OCI-LY1 (cell line): ENCODE data around the gene PXK.

Experiments used
- H2AFZ ChIP-seq: fragments of 200-600 bp; sonication (generic), shearing (Covaris generic); 2 replicates; pipeline ENCODE4 v1.6.0; 2014; ENCODE audit warnings: antibody characterized with exemption, mild to moderate bottlenecking, low read length
- H3F3A ChIP-seq: fragments of 200-600 bp; sonication (generic), shearing (Covaris generic); 2 replicates; pipeline ENCODE4 v1.6.0; 2014; ENCODE audit warnings: mild to moderate bottlenecking, antibody characterized with exemption, low read length, moderate library complexity; ENCODE audit not compliant: insufficient read depth
- H3K27ac ChIP-seq: fragments of 200-600 bp; sonication (generic); 2 replicates; pipeline ENCODE4 v1.5.1; 2014; ENCODE audit warnings: low read length, mixed run types, mild to moderate bottlenecking, low read depth; ENCODE audit not compliant: poor library complexity, severe bottlenecking
- H3K27me3 ChIP-seq: fragments of 200-600 bp; sonication (generic); 2 replicates; pipeline ENCODE4 v1.6.0; 2014; ENCODE audit warnings: antibody characterized with exemption, mild to moderate bottlenecking, low read length, moderate library complexity; ENCODE audit not compliant: insufficient read depth
- H3K36me3 ChIP-seq: fragments of 200-600 bp; sonication (generic); 2 replicates; pipeline ENCODE4 v1.6.1; 2014; ENCODE audit warnings: mild to moderate bottlenecking, antibody characterized with exemption, low read length, moderate library complexity, mixed read lengths; ENCODE audit not compliant: insufficient read depth
- H3K4me1 ChIP-seq: fragments of 200-600 bp; sonication (generic); 2 replicates; pipeline ENCODE4 v1.5.1; 2014; ENCODE audit warnings: mild to moderate bottlenecking, low read length, moderate library complexity; ENCODE audit not compliant: insufficient read depth, severe bottlenecking
- H3K4me2 ChIP-seq: fragments of 200-600 bp; sonication (generic), shearing (Covaris generic); 2 replicates; pipeline ENCODE4 v1.6.1; 2014; ENCODE audit warnings: low read length
- H3K4me3 ChIP-seq: fragments of 200-600 bp; sonication (generic); 2 replicates; pipeline ENCODE4 v1.5.1; 2014; ENCODE audit warnings: low read length, low read depth, mild to moderate bottlenecking, mixed read lengths; ENCODE audit not compliant: poor library complexity, severe bottlenecking
- H3K79me2 ChIP-seq: fragments of 200-600 bp; shearing (Covaris generic); 2 replicates; pipeline ENCODE4 v1.6.1; 2016; ENCODE audit warnings: mixed run types, low read length, mixed read lengths; ENCODE audit not compliant: insufficient read depth
- H3K9ac ChIP-seq: fragments of 200-600 bp; sonication (generic), shearing (Covaris generic); 2 replicates; pipeline ENCODE4 v1.6.1; 2014; ENCODE audit warnings: mild to moderate bottlenecking, low read length, mixed read lengths
- H3K9me2 ChIP-seq: fragments of 200-600 bp; sonication (generic), shearing (Covaris generic); 2 replicates; pipeline ENCODE4 v1.6.1; 2014; ENCODE audit warnings: low read depth, mild to moderate bottlenecking, low read length, mixed read lengths
- H3K9me3 ChIP-seq: fragments of 200-600 bp; shearing (Covaris generic); 2 replicates; pipeline ENCODE4 v1.6.1; 2014; ENCODE audit warnings: low read length, mixed read lengths
- H4K20me1 ChIP-seq: fragments of 200-600 bp; sonication (generic), shearing (Covaris generic); 2 replicates; pipeline ENCODE4 v1.6.0; 2016; ENCODE audit warnings: mild to moderate bottlenecking, low read length; ENCODE audit not compliant: insufficient read depth
- CTCF ChIP-seq: fragments of 200-600 bp; sonication (generic), shearing (Covaris generic); IDR thresholded peaks from 2 replicates; pipeline ENCODE4 v1.5.1; 2017; ENCODE audit warnings: mild to moderate bottlenecking, antibody characterized with exemption, low read length, moderate library complexity, mixed read lengths
- EZH2 ChIP-seq: fragments of 200-600 bp; sonication (generic), shearing (Covaris generic); IDR thresholded peaks from 2 replicates; pipeline ENCODE4 v1.8.0; 2017; ENCODE audit warnings: borderline replicate concordance, mixed run types, mild to moderate bottlenecking, antibody characterized with exemption, low read length, moderate library complexity, mixed read lengths

Gene PXK

GRCh38 chr3:58332575-58333188 lies at the start of gene PXK:
PXK (plus strand) TSS chr3:58332892; CDS start chr3:58332989, 97 bp downstream.
- Histone ChIP-seq H3K4me1 (peaks cover 51% of the 10 kb centered on the region), H3K9ac (peak within 1 kb of the TSS; percentile 86), H3K9me2 (no peaks in the 10 kb centered on the region), H3K9me3 (no peaks in the 10 kb centered on the region), H3K27me3 (no peaks in the 10 kb centered on the region), H3K4me3 (peak within 1 kb of the TSS; percentile 98), H2AFZ (no peak within 1 kb of the TSS), H3K27ac (peak within 1 kb of the TSS; percentile 92), H3K79me2 (peaks cover 52% of the 10 kb centered on the region), H4K20me1 (no peaks in the 10 kb centered on the region), H3K4me2 (peak within 1 kb of the TSS; percentile 95), H3F3A (peaks cover 5% of the 10 kb centered on the region; the same call in 1 of the 2 replicates), H3K36me3 (peaks cover 27% of the 10 kb centered on the region)
- peak; percentile 17; the same call in 1 of the 2 replicates for TF ChIP-seq CTCF
- no peak for TF ChIP-seq EZH2

GRCh38 chr3:58285334-58285733 lies 47.4 kb upstream of the PXK start:
- H3K4me2 ChIP-seq, result no peak overlapping the region
- H3K27me3 ChIP-seq, result no peaks in the 10 kb centered on the region
- no peak overlapping the region for H2AFZ ChIP-seq
- H3K9me3 ChIP-seq, result no peaks in the 10 kb centered on the region
- H3K9ac ChIP-seq, result no peak overlapping the region
- H3K4me1 ChIP-seq, result no peaks in the 10 kb centered on the region
- no peaks in the 10 kb centered on the region for H3F3A ChIP-seq
- no peak overlapping the region for H3K27ac ChIP-seq
- peaks cover 5% of the 10 kb centered on the region; the same call in 1 of the 2 replicates for H3K36me3 ChIP-seq
- no peak for TF ChIP-seq EZH2
- TF ChIP-seq CTCF, result no peak
- H3K79me2 ChIP-seq, result no peaks in the 10 kb centered on the region
- H4K20me1 ChIP-seq, result no peaks in the 10 kb centered on the region
- no peaks in the 10 kb centered on the region for H3K9me2 ChIP-seq
- H3K4me3 ChIP-seq, result no peak overlapping the region

GRCh38 chr3:58287354-58287753 lies 45.3 kb upstream of the PXK start:
- no peak overlapping the region for H3K9ac ChIP-seq
- no peak overlapping the region for H3K4me3 ChIP-seq
- H3K36me3 ChIP-seq, result peaks cover 5% of the 10 kb centered on the region; the same call in 1 of the 2 replicates
- no peaks in the 10 kb centered on the region for H3K79me2 ChIP-seq
- TF ChIP-seq EZH2 (no peak), CTCF (no peak)
- H4K20me1 ChIP-seq, result no peaks in the 10 kb centered on the region
- no peaks in the 10 kb centered on the region for H3K9me2 ChIP-seq
- no peak overlapping the region for H3K4me2 ChIP-seq
- H3K9me3 ChIP-seq, result no peaks in the 10 kb centered on the region
- no peaks in the 10 kb centered on the region for H3K4me1 ChIP-seq
- no peak overlapping the region for H2AFZ ChIP-seq
- no peaks in the 10 kb centered on the region for H3K27me3 ChIP-seq
- no peak overlapping the region for H3K27ac ChIP-seq
- no peaks in the 10 kb centered on the region for H3F3A ChIP-seq
